ENCODE data around the gene AKT1. TPM values are rescaled to one million over a fixed set of nuclear protein-coding genes. Genes with fewer than 3 reads are reported as not detected.

AKT1 gene
- polyA plus RNA-seq, 2 donors: 62.6 to 62.9 TPM

DNA sequence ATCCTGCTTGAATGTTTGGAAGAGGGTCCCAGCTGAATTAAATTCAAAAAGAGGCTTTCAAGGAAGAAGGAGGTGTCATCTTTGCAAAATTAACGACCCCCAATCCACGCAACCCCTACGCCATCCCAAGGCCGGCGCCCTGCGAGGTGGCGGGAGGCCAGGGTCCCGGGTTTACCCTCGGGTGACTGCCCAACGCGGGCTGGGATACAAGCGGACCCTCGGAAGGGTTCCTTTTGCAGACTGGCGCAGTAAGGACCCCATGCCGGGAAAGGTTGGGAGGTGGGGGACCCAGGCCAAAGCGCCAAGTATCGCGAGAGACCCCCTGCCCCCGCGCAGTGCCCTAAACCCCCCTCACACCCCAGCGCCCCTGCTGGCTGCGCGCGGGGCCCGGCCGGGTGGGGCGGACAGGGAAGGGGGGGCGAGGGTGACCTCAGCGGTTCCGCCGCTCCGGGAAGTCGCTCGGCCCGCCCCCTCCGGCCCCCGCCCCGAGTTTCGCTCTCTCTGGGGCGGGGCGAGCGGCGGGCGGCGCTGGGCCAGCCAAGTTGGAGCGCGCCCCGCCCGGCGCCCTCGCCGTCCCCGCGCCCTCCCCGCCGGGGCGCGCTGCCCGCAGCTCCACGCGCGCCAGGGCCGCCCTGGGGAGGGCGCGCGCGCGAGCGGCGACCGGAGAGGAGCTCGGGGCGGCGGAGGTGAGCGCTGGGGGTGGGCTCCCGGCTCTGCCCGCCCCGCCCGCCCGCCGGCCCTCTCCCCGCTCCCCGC lies 4.6 kb upstream of the AKT1 start:
- 3 to 7% methylated on average over 22 to 83 of the region's 83 CpGs for WGBS, 2 donors
- peak overlapping the region; percentile 67 to 69 for H3K4me3 ChIP-seq (ENCODE audit: low read depth in 1 of 2, low read length in 2 of 2)
- peaks cover 0 to 6% of the 10 kb centered on the region in 2 donors for H3K36me3 ChIP-seq (ENCODE audit: control insufficient read depth in 2 of 2, insufficient read depth in 2 of 2, low read length in 1 of 2)
- H3K27ac ChIP-seq (ENCODE audit: low read depth in 2 of 2, low read length in 1 of 2): peak overlapping the region; percentile 85 to 94
- no peaks in the 10 kb centered on the region for H3K27me3 ChIP-seq (ENCODE audit: control insufficient read depth in 1 of 2, insufficient read depth in 2 of 2, low read length in 2 of 2)
- H3K4me1 ChIP-seq (ENCODE audit: control insufficient read depth in 2 of 2, insufficient read depth in 2 of 2, low read length in 1 of 2): peaks cover 8 to 30% of the 10 kb centered on the region in 2 donors
- no peaks in the 10 kb centered on the region for H3K9me3 ChIP-seq (ENCODE audit: control insufficient read depth in 2 of 2, insufficient read depth in 1 of 2, low read depth in 1 of 2, low read length in 1 of 2)

DNA sequence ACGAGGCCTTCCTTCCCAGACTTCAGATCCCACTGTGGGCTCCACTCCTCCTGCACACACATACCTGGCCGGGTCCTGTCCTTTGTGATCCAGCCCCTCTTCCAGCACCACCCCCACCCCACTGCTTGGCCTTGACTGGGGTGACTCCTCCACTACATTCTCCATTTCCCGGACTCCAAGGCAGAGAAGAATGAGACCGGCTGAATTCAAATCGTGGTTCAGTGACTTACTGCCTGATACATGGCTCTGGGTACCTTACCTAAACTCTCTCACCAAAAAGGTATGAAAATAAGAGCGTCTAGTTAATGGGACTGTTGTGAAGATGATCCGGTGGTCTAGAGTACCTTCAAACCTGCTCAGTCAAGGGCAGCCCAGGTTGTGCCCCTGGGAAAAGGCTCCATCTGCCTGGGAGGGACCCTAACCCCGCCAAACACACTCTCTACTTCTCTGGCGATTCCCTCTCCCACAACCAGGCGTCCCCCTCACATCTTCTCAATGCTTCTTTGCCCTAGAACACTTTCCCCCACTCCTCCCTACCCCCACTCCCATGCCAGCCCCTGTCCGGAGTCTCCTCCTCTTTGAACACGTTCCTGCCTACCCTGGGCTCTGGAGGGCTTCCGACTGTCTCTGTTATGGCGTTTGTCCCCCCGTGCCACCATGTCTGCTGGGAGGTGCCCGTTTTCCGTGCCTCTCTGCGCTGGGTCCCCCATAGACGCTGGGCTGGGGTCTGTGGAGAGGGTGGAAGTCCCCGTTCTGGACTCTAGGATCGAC lies 3.9 kb upstream of the AKT1 start:
- Histone ChIP-seq H3K27ac (ENCODE audit: low read depth in 2 of 2, low read length in 1 of 2) (peak overlapping the region; percentile 85 to 94), H3K36me3 (ENCODE audit: control insufficient read depth in 2 of 2, insufficient read depth in 2 of 2, low read length in 1 of 2) (peaks cover 0 to 6% of the 10 kb centered on the region in 2 donors), H3K4me3 (ENCODE audit: low read depth in 1 of 2, low read length in 2 of 2) (peak overlapping the region in 1 of 2 donors; percentile 69), H3K9me3 (ENCODE audit: control insufficient read depth in 2 of 2, insufficient read depth in 1 of 2, low read depth in 1 of 2, low read length in 1 of 2) (no peaks in the 10 kb centered on the region), H3K4me1 (ENCODE audit: control insufficient read depth in 2 of 2, insufficient read depth in 2 of 2, low read length in 1 of 2) (peaks cover 8 to 32% of the 10 kb centered on the region in 2 donors), H3K27me3 (ENCODE audit: control insufficient read depth in 1 of 2, insufficient read depth in 2 of 2, low read length in 2 of 2) (no peaks in the 10 kb centered on the region)
- 40 to 44% methylated on average over 21 of the region's 21 CpGs for WGBS, 2 donors

DNA sequence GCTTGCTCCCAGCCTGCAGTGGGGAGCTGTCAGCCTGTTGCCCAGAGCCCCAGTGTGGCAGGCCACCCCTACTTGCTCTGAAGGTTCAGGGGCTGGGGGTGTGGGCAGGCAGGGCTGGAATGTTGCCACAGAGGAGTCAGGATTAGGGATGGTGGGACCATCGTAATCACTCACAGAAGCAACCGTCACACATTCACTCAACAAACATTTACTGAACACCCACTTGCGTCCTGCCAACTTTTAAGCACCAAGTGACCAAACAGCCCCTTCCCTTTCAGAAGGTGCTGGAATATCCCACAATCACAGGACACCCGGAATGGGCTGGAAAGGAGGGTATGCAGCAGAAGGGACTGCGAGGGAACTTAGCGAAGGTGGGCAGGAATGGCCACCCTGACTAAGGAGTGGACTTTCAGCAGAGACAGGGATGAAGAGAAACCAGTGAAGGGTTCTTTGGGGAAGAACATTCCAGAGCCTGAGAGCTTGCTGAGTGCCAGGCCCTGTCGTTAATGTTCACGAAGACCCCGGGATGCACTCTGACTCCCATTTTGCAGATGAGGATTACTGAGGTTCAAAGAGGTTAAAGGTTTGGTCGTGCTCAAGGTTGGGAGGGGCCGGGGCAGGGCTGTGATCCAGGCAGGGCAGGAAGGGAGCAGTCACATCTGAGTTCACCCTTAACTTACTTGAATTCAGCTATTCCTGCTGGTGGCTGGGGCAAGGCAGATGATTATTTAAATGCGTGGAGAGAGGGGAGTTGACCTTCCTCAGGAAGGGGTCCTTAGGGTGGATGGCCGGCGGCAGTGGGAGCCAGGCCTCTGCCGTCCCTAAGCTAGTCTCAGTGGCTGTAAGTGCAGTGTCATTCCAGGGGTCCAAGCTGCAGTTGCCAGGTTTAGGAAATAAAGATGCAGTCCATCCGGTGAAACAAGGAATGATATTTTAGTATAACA lies 3.0 kb upstream of the AKT1 start:
- Histone ChIP-seq H3K4me3 (ENCODE audit: low read depth in 1 of 2, low read length in 2 of 2) (no peak overlapping the region), H3K27me3 (ENCODE audit: control insufficient read depth in 1 of 2, insufficient read depth in 2 of 2, low read length in 2 of 2) (no peaks in the 10 kb centered on the region), H3K4me1 (ENCODE audit: control insufficient read depth in 2 of 2, insufficient read depth in 2 of 2, low read length in 1 of 2) (peaks cover 10 to 37% of the 10 kb centered on the region in 2 donors), H3K9me3 (ENCODE audit: control insufficient read depth in 2 of 2, insufficient read depth in 1 of 2, low read depth in 1 of 2, low read length in 1 of 2) (no peaks in the 10 kb centered on the region), H3K27ac (ENCODE audit: low read depth in 2 of 2, low read length in 1 of 2) (peak overlapping the region; percentile 85 to 94), H3K36me3 (ENCODE audit: control insufficient read depth in 2 of 2, insufficient read depth in 2 of 2, low read length in 1 of 2) (peaks cover 0 to 6% of the 10 kb centered on the region in 2 donors)
- 78% methylated on average over 16 of the region's 16 CpGs for WGBS, 2 donors

DNA sequence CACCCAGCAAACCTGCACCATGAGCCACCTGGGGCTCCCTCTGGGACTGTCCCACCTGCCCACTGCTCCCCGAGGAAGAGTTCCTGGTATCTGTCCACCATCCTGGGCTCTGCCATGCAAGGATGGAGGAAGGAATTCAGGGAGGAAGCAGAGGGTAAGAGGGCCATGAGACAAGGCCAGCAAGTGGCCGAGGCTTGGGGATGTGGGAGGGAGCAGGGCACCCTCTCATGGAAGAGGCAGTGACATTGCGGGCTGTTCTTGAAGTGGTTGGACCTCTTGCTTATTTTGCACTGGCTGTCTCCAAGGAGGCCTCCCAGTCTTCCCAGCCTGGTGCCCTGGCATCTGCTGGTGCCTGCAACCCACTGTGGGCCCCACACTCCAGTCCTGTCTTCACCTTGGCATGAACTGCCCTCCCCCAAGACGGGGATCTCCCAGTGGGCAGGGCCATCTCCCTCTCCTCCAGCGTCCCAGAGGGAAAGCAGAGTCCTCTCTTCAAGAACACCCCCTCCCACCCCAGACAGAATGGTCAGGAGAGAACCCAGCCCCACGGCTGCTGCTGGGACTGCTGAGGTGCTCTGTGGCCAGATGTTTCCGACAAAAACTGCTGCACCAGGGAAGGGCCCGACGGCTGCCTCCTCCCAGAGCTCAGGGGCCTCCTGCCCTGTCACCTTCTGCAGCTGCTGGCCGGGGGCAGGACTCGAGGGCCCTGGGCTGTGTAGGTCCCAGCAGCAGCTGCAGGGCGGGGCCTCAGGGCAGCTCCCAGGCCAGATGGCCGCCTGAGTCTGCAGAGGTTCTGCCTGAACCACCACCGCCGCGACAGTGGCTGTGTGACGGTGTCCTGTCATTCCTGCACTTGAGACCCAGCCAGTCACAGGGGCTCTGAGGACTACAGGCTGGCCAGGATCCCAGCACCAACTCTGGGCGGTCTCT lies 1.8 kb upstream of the AKT1 start:
- Histone ChIP-seq H3K9me3 (ENCODE audit: control insufficient read depth in 2 of 2, insufficient read depth in 1 of 2, low read depth in 1 of 2, low read length in 1 of 2) (no peaks in the 10 kb centered on the region), H3K27ac (ENCODE audit: low read depth in 2 of 2, low read length in 1 of 2) (peak overlapping the region; percentile 8 to 15), H3K4me3 (ENCODE audit: low read depth in 1 of 2, low read length in 2 of 2) (no peak overlapping the region), H3K36me3 (ENCODE audit: control insufficient read depth in 2 of 2, insufficient read depth in 2 of 2, low read length in 1 of 2) (peaks cover 0 to 8% of the 10 kb centered on the region in 2 donors), H3K4me1 (ENCODE audit: control insufficient read depth in 2 of 2, insufficient read depth in 2 of 2, low read length in 1 of 2) (peaks cover 13 to 42% of the 10 kb centered on the region in 2 donors), H3K27me3 (ENCODE audit: control insufficient read depth in 1 of 2, insufficient read depth in 2 of 2, low read length in 2 of 2) (no peaks in the 10 kb centered on the region)
- WGBS, 2 donors: 57 to 60% methylated on average over 18 of the region's 18 CpGs

DNA sequence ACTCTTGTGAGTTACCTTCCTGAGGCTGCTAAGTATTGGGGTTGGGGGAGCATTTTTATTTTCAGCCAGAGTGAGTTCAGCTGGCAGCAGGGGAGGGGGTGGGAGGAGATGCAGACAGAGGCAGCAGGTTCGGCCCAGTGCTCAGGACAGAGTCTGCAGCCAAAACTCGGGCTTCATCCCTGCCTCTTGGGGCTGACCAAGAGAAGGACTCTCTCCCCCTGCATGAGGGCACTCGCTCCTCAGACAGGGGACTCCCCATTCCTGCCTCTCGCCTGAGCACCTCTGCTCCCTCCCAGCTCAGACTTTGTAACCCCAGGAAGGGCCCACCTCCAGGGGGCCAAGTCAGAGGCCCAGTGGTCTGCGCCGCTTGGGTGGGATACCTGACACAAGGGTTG lies 1.1 kb upstream of the AKT1 start:
- Histone ChIP-seq H3K4me1 (ENCODE audit: control insufficient read depth in 2 of 2, insufficient read depth in 2 of 2, low read length in 1 of 2) (peaks cover 15 to 42% of the 10 kb centered on the region in 2 donors), H3K9me3 (ENCODE audit: control insufficient read depth in 2 of 2, insufficient read depth in 1 of 2, low read depth in 1 of 2, low read length in 1 of 2) (no peaks in the 10 kb centered on the region), H3K27ac (ENCODE audit: low read depth in 2 of 2, low read length in 1 of 2) (no peak overlapping the region), H3K27me3 (ENCODE audit: control insufficient read depth in 1 of 2, insufficient read depth in 2 of 2, low read length in 2 of 2) (no peaks in the 10 kb centered on the region), H3K4me3 (ENCODE audit: low read depth in 1 of 2, low read length in 2 of 2) (no peak overlapping the region), H3K36me3 (ENCODE audit: control insufficient read depth in 2 of 2, insufficient read depth in 2 of 2, low read length in 1 of 2) (peaks cover 0 to 10% of the 10 kb centered on the region in 2 donors)
- 84 to 85% methylated on average over 6 of the region's 6 CpGs for WGBS, 2 donors

DNA sequence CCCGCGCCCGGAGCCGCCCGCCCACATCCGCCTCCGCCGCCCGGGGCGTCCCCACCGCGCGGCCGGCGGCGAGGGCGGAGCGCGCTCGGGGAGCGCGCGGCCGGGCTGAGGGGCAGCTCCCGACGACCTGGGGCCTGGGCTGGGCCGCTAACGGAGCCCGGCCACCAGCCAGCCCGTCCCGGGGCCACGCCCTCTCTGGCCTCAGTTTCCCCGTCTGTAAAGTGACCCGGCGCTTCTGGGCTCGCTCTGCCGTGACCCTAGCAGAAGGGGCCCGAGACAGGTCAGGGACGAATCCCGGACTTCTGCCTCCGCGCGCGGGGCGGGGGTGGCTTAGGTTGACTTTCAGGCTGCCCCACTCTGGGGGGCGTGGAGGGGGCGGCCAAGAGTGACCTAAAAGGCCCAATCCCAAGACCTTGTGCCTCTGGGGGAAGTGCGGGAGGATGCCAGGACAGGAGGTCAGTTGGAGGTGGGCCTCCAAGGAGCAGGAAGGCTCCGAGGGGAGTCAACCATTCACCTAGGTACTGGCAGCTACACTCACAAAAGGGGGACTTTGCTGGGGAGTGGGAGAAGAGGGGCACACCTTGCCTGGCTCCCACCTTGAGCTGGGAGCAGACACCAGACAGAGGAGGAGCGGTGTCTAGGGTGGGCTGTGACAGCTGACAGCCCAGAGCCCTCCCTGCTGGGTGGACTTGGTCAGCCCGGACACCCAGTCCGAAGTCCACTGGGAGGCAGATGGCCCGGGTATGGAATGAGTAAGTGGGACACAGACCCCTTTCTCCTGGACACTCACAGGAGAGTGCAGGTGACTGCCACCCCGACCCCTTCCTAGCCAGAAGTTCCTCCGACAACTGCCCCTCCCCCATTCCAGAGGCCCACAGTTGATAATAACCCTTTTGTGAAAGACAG lies 486 bp upstream of the AKT1 start:
- peak overlapping the region; percentile 90 to 93 for H3K27ac ChIP-seq (ENCODE audit: low read depth in 2 of 2, low read length in 1 of 2)
- peaks cover 0 to 15% of the 10 kb centered on the region in 2 donors for H3K36me3 ChIP-seq (ENCODE audit: control insufficient read depth in 2 of 2, insufficient read depth in 2 of 2, low read length in 1 of 2)
- peak overlapping the region; percentile 51 to 82 for H3K4me3 ChIP-seq (ENCODE audit: low read depth in 1 of 2, low read length in 2 of 2)
- H3K4me1 ChIP-seq (ENCODE audit: control insufficient read depth in 2 of 2, insufficient read depth in 2 of 2, low read length in 1 of 2): peaks cover 12 to 36% of the 10 kb centered on the region in 2 donors
- 9 to 10% methylated on average over 51 to 55 of the region's 55 CpGs for WGBS, 2 donors
- H3K9me3 ChIP-seq (ENCODE audit: control insufficient read depth in 2 of 2, insufficient read depth in 1 of 2, low read depth in 1 of 2, low read length in 1 of 2): no peaks in the 10 kb centered on the region
- H3K27me3 ChIP-seq (ENCODE audit: control insufficient read depth in 1 of 2, insufficient read depth in 2 of 2, low read length in 2 of 2): no peaks in the 10 kb centered on the region

DNA sequence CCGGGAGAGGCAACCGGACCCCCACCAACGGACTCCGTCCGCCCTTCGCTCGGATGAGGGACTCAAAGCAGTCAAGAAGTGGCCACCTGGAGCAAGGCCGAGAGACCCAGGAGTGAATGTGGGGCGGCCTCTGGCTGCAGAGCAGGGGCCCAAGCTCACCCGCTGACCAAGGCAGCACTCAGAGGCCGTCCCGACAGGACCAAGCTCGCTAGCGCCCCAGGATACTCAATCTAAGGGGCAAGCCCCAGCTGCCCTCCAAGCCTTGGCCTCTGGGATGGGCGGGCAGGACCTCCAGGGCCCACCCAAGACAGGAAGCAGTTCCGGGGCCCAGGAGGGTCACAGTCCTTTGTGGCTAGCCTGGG lies 936 bp downstream of the AKT1 start:
- Histone ChIP-seq H3K4me3 (ENCODE audit: low read depth in 1 of 2, low read length in 2 of 2) (peak overlapping the region; percentile 66 to 82), H3K36me3 (ENCODE audit: control insufficient read depth in 2 of 2, insufficient read depth in 2 of 2, low read length in 1 of 2) (peaks cover 0 to 27% of the 10 kb centered on the region in 2 donors), H3K27ac (ENCODE audit: low read depth in 2 of 2, low read length in 1 of 2) (peak overlapping the region; percentile 36 to 81), H3K4me1 (ENCODE audit: control insufficient read depth in 2 of 2, insufficient read depth in 2 of 2, low read length in 1 of 2) (peaks cover 12 to 41% of the 10 kb centered on the region in 2 donors), H3K9me3 (ENCODE audit: control insufficient read depth in 2 of 2, insufficient read depth in 1 of 2, low read depth in 1 of 2, low read length in 1 of 2) (no peaks in the 10 kb centered on the region), H3K27me3 (ENCODE audit: control insufficient read depth in 1 of 2, insufficient read depth in 2 of 2, low read length in 2 of 2) (no peaks in the 10 kb centered on the region)
- 3 to 6% methylated on average over 16 of the region's 16 CpGs for WGBS, 2 donors

DNA sequence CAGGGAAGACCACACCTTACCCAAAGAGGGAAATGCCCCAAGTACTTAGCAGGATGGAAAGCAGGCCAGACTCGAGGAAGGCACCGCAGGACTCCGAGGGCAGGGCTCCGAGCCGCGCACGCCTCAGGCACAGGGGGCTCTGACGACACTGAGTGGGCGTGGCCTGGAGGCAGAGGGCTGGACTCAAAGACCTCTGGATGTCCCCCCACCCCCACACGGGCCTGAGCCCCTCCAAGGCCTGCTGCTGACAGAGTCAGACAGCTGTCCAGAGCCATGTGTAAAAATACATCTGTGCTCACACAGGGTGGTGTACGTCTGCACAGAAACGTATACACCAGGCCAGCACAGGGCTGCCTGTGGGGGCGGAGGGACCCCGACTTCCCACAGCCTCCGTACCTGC lies 1.4 kb downstream of the AKT1 start:
- Histone ChIP-seq H3K27ac (ENCODE audit: low read depth in 2 of 2, low read length in 1 of 2) (peak overlapping the region in 1 of 2 donors; percentile 23), H3K27me3 (ENCODE audit: control insufficient read depth in 1 of 2, insufficient read depth in 2 of 2, low read length in 2 of 2) (no peaks in the 10 kb centered on the region), H3K36me3 (ENCODE audit: control insufficient read depth in 2 of 2, insufficient read depth in 2 of 2, low read length in 1 of 2) (peaks cover 0 to 28% of the 10 kb centered on the region in 2 donors), H3K4me3 (ENCODE audit: low read depth in 1 of 2, low read length in 2 of 2) (peak overlapping the region; percentile 66 to 82), H3K9me3 (ENCODE audit: control insufficient read depth in 2 of 2, insufficient read depth in 1 of 2, low read depth in 1 of 2, low read length in 1 of 2) (no peaks in the 10 kb centered on the region), H3K4me1 (ENCODE audit: control insufficient read depth in 2 of 2, insufficient read depth in 2 of 2, low read length in 1 of 2) (peaks cover 12 to 41% of the 10 kb centered on the region in 2 donors)
- 6 to 8% methylated on average over 14 to 15 of the region's 15 CpGs for WGBS, 2 donors
